Suprapubic skin (tissue), 4 donors: ENCODE measurements around the gene TM9SF4.

Experiments
- POLR2A ChIP-seq, 2 donors: fragments of 450-650 bp; IDR thresholded peaks; one replicate each; pipeline ENCODE4 v1.6.1; 2017; ENCODE audit warnings: antibody characterized with exemption in 2 of 2, mild to moderate bottlenecking in 2 of 2, moderate library complexity in 2 of 2
- POLR2AphosphoS5 ChIP-seq, 3 donors: sonication (generic); formaldehyde crosslinking; IDR thresholded peaks; one replicate each; pipeline ENCODE4 v1.6.1; 2017; ENCODE audit warnings: antibody characterized with exemption in 3 of 3
- TF ChIP-seq, protein P1 (sequence below), 2 donors: fragments of 200-600 bp in 1 of 2; fragments of 450-650 bp in 1 of 2; sonication (generic) in 1 of 2; IDR thresholded peaks; one replicate each; pipeline ENCODE4 v1.5.1; 2016 to 2019; ENCODE audit warnings: antibody characterized with exemption in 2 of 2, mild to moderate bottlenecking in 1 of 2, moderate library complexity in 1 of 2

- no peak for TF ChIP-seq POLR2A (IDR thresholded peaks at IDR 0.05)
- TF ChIP-seq, protein P1, sequence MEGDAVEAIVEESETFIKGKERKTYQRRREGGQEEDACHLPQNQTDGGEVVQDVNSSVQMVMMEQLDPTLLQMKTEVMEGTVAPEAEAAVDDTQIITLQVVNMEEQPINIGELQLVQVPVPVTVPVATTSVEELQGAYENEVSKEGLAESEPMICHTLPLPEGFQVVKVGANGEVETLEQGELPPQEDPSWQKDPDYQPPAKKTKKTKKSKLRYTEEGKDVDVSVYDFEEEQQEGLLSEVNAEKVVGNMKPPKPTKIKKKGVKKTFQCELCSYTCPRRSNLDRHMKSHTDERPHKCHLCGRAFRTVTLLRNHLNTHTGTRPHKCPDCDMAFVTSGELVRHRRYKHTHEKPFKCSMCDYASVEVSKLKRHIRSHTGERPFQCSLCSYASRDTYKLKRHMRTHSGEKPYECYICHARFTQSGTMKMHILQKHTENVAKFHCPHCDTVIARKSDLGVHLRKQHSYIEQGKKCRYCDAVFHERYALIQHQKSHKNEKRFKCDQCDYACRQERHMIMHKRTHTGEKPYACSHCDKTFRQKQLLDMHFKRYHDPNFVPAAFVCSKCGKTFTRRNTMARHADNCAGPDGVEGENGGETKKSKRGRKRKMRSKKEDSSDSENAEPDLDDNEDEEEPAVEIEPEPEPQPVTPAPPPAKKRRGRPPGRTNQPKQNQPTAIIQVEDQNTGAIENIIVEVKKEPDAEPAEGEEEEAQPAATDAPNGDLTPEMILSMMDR (IDR thresholded peaks at IDR 0.05): no peak
- no peak for TF ChIP-seq POLR2AphosphoS5 (IDR thresholded peaks at IDR 0.05)
These were observed 5.8 kb downstream of the TM9SF4 start for GRCh38 chr20:32115211-32115767.
